ENCODE data around the gene NRP2.

DNA sequence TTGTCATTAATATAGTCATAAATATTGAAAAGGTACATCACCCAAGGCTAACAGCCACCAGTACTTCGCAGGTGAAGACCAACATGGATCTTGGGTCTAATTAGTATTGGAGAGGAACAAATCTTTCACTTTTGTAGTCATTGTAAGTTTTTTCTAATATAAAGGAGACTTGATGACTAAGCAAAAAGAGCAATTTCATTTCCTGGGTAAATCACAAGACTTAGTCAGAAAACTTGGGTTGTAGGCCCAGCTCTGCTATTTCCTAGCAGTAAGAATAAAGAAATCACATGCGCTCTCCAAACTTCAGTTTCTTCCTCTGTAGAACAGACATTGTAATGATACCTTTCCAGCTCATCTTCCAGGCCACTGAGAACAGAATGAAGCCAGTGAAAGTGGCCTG is 40.9 kb downstream of the NRP2 start:
- TF ChIP-seq TCF12 (IDR thresholded peaks at IDR 0.05) (no peak), TCF12 (CRISPR knock-in tag; IDR thresholded peaks at IDR 0.05) (no peak), HMG20A (CRISPR knock-in tag; IDR thresholded peaks at IDR 0.05; ENCODE audit: borderline replicate concordance) (no peak), SIX4 (CRISPR knock-in tag; IDR thresholded peaks at IDR 0.05) (no peak), NR2F6 (IDR thresholded peaks at IDR 0.05) (no peak), NR2F6 (CRISPR knock-in tag; IDR thresholded peaks at IDR 0.05) (no peak), FIP1L1 (IDR thresholded peaks at IDR 0.05; ENCODE audit: borderline replicate concordance, insufficient read depth, low read depth, low read length) (no peak), ZNF431 (CRISPR knock-in tag; IDR thresholded peaks at IDR 0.05; ENCODE audit: borderline replicate concordance, low read depth) (no peak), TBP (CRISPR knock-in tag; IDR thresholded peaks at IDR 0.05) (no peak), HDAC6 (IDR thresholded peaks at IDR 0.05; ENCODE audit: low read depth, low read length) (no peak)
- TF ChIP-seq, protein P1, sequence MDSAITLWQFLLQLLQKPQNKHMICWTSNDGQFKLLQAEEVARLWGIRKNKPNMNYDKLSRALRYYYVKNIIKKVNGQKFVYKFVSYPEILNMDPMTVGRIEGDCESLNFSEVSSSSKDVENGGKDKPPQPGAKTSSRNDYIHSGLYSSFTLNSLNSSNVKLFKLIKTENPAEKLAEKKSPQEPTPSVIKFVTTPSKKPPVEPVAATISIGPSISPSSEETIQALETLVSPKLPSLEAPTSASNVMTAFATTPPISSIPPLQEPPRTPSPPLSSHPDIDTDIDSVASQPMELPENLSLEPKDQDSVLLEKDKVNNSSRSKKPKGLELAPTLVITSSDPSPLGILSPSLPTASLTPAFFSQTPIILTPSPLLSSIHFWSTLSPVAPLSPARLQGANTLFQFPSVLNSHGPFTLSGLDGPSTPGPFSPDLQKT (CRISPR knock-in tag; IDR thresholded peaks at IDR 0.05; ENCODE audit: borderline replicate concordance): no peak
- TF ChIP-seq, protein P2, sequence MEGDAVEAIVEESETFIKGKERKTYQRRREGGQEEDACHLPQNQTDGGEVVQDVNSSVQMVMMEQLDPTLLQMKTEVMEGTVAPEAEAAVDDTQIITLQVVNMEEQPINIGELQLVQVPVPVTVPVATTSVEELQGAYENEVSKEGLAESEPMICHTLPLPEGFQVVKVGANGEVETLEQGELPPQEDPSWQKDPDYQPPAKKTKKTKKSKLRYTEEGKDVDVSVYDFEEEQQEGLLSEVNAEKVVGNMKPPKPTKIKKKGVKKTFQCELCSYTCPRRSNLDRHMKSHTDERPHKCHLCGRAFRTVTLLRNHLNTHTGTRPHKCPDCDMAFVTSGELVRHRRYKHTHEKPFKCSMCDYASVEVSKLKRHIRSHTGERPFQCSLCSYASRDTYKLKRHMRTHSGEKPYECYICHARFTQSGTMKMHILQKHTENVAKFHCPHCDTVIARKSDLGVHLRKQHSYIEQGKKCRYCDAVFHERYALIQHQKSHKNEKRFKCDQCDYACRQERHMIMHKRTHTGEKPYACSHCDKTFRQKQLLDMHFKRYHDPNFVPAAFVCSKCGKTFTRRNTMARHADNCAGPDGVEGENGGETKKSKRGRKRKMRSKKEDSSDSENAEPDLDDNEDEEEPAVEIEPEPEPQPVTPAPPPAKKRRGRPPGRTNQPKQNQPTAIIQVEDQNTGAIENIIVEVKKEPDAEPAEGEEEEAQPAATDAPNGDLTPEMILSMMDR (CRISPR knock-in tag; IDR thresholded peaks at IDR 0.05): no peak
- TF ChIP-seq, protein P3, sequence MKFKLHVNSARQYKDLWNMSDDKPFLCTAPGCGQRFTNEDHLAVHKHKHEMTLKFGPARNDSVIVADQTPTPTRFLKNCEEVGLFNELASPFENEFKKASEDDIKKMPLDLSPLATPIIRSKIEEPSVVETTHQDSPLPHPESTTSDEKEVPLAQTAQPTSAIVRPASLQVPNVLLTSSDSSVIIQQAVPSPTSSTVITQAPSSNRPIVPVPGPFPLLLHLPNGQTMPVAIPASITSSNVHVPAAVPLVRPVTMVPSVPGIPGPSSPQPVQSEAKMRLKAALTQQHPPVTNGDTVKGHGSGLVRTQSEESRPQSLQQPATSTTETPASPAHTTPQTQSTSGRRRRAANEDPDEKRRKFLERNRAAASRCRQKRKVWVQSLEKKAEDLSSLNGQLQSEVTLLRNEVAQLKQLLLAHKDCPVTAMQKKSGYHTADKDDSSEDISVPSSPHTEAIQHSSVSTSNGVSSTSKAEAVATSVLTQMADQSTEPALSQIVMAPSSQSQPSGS (CRISPR knock-in tag; IDR thresholded peaks at IDR 0.05): no peak
